ACHN (cell line): ENCODE measurements around the gene FAM200B.
"Not testable (repeated sequence)": the region's sequence is repeated elsewhere in the genome, so short reads cannot be mapped to it uniquely, and the experiment has no call there.

Experiments
- DNase-seq: peaks from one replicate; pipeline ENCODE4 v3.0.0-alpha.2; 2015
- in situ Hi-C: cut with HindIII; loops from 2 replicates; pipeline ENCODE4 v1.10.0; 2017; ENCODE audit warnings: low sequenced_read_pairs, low pct_ligation_motif_present, low pct_unique_long_range_greater_than_20kb

Gene FAM200B

DNA sequence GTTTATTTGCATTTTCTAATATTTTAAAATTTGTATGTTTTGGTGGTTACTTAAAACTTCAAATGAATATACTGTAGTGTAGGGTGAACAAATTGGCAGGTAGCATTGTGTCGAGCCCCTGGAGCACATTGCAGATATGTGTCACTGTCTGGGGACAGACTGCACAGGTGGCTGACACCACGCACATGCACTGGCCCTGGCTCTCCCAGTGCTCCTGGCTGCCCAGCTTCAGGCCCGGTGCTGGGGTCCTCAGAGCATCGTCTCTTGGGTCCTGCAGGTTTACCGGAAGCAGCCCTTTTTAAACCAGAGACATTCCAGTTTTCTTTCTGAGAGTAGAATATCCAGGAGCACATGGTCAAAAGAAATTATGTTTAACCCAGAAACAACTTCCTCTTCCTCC lies 36.8 kb downstream of the FAM200B start:
- no peak for DNase-seq
- in situ Hi-C loops, result no loop called here

DNA sequence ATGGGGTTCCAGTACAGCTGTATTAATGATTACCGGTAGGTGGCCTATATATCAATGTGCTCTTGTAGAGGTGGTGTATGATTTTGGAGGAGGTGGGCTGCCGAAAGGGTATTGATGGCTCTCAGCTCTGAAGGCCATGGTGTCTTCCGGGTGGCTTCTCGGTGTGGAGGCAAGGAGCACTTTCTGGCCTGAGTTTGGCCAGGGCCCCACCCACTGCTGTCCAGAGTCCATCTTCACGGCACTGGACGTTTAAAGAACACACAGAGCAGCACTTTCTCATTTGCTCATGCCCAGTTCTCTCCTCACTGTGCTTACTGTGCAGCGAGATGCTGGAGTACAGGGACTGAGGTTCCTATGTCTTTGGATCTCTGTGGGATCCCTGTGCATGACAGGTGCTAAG lies 37.3 kb downstream of the FAM200B start:
- DNase-seq, result no peak
- in situ Hi-C loops, result no loop called here

DNA sequence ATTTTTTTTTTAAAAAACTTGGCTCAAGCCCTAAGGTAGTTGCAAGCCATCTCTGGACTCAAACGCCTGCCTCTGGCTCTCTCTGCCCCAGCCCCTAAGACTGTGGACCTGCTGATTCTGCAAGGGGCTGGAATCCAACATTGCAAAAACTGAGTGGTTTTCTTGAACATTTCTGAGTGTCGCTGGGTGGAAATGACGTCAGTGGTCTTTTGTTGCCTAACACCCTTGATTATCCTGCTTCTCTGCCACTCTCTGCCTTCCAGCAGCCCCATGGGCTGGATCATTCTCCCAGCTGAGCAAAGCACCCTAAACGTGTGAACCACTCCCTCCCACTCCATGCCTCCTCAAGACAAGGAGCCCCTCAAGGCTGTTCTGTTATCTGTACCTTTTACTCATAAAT lies 37.9 kb downstream of the FAM200B start:
- in situ Hi-C loops, result no loop called here
- DNase-seq, result no peak

DNA sequence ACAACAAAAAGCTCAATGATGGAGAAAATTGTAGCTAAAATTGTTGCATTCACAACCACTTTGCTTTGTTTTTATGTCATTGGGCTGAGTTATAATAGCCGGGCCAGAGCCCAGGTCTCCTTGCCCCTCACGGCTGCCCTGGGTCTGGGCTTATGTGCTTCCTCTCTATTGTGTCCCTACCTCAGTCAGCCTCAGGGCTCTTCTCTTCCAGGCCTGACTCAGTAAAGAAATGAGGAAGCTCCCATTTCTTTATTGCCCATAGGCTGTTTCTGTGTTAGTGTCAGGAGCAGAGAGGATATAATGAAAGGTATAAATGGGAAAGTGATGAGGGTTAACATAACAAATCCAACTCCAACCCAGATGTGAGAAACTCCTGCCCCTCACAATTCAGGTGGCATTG lies 39.2 kb downstream of the FAM200B start:
- in situ Hi-C loops, result no loop called here
- DNase-seq, result no peak

DNA sequence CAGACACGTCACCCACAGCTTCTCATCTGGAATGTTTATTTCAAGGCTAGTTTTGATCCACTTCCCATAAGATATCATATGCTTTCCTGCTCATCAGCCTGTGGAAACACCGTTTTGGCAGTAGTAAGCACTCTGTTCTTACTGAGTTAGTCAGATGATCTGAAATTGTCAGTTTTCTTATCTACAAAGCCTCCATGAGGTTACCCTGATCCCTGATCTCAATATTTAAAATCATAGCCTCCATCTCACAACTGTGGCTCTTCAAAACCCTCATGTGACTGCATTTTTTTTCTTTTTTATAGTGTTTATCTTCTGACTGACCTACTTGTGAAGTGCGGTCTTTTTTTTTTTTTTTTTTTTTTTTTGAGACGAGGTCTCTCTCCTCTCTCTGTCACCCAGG lies 44.0 kb downstream of the FAM200B start:
- no peak for DNase-seq
- in situ Hi-C loops, result no loop called here

DNA sequence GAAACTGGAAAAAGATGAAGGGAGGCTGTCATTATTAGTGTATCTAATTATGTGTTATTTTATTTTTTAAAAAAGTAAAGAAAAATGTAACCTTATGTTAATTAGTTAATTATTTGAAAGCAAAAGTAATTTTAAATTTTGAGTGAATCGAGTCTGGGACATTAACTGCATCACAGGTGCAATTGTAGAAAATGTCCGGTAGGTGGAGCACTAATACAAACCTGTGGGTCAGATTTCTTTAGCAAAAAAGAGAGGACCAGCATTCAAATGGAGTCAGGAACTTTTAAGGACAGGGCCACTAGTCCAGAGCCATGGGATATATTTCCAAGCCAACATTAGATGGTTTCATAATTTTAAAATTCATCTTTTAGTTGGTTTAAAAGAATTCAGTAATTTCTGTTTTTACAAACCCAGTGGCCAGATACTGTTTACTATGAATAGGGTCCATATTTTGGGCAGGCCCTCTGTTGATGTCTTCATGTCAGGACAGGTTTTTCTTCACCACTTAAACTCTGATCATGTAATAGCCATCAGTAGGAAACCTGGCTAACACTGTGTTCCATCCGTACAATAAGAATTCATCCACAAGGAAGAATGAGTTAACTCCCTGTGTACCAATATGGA lies 48.4 kb downstream of the FAM200B start:
- in situ Hi-C loops, result no loop called here

DNA sequence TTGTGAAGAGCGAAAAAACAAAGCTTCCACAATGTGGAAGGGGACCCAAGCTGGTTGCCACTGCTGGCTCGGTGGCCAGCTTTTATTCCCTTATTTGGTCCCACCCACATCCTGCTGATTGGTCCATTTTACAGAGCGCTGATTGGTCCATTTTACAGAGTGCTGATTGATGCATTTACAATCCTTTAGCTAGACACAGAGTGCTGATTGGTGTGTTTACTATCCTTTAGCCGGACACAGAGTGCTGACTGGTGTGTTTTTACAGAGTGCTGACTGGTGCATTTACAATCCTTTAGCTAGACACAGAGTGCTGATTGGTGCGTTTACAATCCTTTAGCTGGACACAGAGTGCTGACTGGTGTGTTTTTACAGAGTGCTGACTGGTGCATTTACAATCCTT lies 51.4 kb downstream of the FAM200B start:
- DNase-seq, in situ Hi-C loops: not testable (repeated sequence)

More for the DNA sequence above, 48.4 kb downstream of the FAM200B start:
- DNase-seq, result peak; percentile 53

DNA sequence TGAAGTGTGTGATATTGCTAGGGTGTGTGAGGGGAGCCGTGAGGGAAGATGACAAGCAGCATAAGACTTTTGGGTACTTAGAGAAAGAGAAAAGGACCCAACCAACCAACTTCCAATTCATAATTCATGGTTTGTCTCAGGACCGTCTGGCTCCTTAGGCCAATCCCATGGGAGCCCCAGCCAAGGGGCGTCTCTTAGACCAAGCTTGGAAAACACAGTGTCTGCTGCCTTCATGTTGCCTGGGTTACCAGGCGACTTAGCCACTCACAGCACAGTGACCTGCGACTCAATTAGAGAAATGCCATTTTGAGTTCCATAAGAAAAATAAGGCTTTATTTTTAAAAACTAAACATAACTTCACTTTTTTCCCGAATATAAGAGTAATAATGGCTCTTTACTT lies 53.9 kb downstream of the FAM200B start:
- in situ Hi-C loops, result no loop called here
- no peak for DNase-seq

DNA sequence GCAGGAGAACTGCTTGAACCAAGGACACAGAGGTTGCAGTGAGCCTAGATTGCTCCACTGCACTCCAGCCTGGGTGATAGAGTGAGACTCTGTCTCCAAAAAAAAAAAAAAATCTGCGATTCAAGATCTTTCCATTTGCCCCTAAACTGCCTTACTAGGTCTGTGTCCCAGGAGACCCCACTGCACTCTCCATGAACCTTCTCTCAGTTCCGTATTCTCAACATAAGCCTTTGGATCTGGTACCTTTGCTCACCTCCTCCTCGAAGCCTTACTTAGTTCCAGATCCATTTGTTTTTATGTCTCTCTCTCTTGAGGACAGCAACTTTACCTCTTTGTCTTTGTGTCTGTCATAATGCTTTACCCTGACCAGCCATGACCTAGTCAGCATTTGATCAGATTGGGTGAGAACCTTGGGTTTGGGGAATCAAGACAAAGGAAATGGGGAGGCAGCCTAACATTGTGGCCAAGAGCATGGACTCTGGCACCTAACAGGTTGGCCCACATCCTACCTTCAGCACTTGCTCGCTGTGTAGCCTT lies 55.0 kb downstream of the FAM200B start:
- in situ Hi-C loops, result no loop called here
- DNase-seq, result no peak

DNA sequence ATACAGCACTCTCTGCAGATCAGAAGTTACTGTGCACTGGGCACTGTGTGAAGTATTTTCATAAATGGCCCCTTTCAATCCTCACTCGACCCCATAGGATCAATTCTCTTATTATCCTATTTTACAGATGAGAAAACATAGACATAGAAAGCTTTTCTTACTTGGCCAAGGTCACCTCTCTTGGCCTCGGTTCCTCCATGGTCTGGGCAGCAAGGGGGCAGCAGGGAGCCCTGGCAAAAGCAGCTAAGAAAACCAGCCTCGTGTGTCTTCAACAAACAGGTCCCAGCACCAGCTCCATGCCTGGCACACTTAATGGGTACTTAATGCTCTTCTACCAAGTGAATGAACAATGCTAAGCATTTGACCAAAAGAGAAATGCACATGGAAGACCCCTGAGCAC lies 55.6 kb downstream of the FAM200B start:
- DNase-seq, result no peak
- in situ Hi-C loops, result no loop called here

DNA sequence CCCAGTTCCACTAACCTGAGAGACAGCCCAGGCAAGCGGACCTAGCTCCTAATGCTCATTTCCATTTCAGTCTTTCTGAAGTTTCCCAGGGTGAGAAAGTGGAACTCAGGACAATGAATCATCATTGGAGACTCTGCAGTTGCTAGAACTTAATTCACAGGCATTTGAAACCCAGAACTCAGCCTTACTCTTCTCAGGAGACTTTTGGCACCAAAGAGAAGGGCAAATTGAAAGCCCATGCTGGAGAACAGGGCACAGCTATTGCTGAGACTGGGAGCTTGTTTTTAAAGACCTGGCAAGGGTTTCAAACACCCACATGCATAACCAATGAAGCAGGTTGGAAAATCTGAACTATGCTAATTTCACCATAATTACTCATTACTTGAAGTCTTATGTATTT lies 57.2 kb downstream of the FAM200B start:
- in situ Hi-C loops, result no loop called here
- no peak for DNase-seq
